ENCODE results near the gene ABLIM2.

The ABLIM2 gene

DNA sequence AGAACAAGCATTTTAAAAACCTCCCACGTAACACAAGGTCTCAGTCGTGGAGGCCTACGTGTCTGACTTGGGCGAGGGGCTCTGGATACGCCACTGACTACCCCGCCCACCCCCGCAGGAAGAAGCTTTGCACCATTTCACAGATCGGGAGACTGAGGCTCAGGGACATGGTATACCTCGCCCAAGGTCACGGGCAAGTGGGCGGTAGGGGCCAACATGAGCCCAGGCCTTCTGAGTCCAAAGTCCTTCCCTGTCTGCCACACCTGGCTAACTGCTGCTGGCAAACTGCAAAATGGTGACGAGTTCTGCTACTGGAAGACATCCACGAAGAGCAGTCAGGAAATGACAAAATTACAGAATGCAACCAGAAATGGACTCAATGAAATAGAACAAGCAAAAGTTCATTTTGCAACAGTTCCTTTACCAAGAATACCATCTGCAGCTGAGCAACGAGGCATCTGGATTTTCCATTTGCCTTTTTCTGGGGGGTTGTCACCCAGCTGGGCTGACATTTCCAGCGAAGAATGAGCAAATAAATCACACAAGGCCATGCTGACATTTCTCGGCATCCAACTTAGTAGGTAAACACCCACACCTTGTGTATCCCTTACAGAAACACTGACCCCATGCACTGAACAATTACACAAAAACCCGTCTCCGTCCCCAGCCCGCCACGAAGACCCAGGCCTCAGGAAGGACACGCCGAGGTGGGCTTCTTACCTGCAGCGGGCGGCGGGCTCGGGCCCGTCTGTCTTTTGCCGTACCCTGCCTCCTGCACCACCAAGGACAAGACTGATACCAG is 148.7 kb downstream of the ABLIM2 start:
- no peak overlapping the region for H3K4me3 ChIP-seq (replicated peaks; ENCODE audit: insufficient read depth, low read length)
- TF ChIP-seq POLR2AphosphoS5 (IDR thresholded peaks at IDR 0.05; ENCODE audit: low read depth) (no peak), GABPA (IDR thresholded peaks at IDR 0.05; ENCODE audit: low read depth) (no peak), SPI1 (IDR thresholded peaks at IDR 0.05; ENCODE audit: borderline replicate concordance, low read depth) (no peak)
- TF ChIP-seq, protein P1, sequence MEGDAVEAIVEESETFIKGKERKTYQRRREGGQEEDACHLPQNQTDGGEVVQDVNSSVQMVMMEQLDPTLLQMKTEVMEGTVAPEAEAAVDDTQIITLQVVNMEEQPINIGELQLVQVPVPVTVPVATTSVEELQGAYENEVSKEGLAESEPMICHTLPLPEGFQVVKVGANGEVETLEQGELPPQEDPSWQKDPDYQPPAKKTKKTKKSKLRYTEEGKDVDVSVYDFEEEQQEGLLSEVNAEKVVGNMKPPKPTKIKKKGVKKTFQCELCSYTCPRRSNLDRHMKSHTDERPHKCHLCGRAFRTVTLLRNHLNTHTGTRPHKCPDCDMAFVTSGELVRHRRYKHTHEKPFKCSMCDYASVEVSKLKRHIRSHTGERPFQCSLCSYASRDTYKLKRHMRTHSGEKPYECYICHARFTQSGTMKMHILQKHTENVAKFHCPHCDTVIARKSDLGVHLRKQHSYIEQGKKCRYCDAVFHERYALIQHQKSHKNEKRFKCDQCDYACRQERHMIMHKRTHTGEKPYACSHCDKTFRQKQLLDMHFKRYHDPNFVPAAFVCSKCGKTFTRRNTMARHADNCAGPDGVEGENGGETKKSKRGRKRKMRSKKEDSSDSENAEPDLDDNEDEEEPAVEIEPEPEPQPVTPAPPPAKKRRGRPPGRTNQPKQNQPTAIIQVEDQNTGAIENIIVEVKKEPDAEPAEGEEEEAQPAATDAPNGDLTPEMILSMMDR (IDR thresholded peaks at IDR 0.05; ENCODE audit: insufficient read depth, low read length), result no peak
- TF ChIP-seq, protein P2, sequence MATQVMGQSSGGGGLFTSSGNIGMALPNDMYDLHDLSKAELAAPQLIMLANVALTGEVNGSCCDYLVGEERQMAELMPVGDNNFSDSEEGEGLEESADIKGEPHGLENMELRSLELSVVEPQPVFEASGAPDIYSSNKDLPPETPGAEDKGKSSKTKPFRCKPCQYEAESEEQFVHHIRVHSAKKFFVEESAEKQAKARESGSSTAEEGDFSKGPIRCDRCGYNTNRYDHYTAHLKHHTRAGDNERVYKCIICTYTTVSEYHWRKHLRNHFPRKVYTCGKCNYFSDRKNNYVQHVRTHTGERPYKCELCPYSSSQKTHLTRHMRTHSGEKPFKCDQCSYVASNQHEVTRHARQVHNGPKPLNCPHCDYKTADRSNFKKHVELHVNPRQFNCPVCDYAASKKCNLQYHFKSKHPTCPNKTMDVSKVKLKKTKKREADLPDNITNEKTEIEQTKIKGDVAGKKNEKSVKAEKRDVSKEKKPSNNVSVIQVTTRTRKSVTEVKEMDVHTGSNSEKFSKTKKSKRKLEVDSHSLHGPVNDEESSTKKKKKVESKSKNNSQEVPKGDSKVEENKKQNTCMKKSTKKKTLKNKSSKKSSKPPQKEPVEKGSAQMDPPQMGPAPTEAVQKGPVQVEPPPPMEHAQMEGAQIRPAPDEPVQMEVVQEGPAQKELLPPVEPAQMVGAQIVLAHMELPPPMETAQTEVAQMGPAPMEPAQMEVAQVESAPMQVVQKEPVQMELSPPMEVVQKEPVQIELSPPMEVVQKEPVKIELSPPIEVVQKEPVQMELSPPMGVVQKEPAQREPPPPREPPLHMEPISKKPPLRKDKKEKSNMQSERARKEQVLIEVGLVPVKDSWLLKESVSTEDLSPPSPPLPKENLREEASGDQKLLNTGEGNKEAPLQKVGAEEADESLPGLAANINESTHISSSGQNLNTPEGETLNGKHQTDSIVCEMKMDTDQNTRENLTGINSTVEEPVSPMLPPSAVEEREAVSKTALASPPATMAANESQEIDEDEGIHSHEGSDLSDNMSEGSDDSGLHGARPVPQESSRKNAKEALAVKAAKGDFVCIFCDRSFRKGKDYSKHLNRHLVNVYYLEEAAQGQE (IDR thresholded peaks at IDR 0.05; ENCODE audit: insufficient replicate concordance, low read depth), result no peak
- H3K27ac ChIP-seq (replicated peaks), result no peak overlapping the region
- no peaks in the 10 kb centered on the region for H3K27me3 ChIP-seq (ENCODE audit: insufficient read depth, poor library complexity, severe bottlenecking)
- DNase-seq (ENCODE audit: low read depth in 1 of 2, low spot score in 1 of 2), result no peak

DNA sequence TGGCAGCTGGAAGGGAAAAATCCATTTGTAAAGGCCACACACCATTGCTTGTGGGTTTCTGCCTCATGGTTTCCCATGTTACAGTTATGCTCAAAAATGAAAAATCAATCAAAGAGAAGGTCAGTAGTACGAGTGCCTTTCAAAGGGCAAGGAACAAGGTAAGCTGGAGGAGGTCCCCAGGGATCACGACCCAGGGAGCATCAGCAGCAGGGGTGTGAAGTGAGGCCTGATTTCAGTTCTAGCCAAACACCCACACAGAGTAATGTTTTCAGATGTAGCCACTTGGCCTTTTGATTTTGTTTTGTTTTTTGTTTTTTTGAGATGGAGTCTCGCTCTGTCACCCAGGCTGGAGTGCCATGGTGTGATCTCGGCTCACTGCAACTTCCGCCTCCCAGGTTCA is 149.5 kb downstream of the ABLIM2 start:
- DNase-seq (ENCODE audit: low read depth in 1 of 2, low spot score in 1 of 2), result no peak
- no peak for TF ChIP-seq POLR2AphosphoS5 (IDR thresholded peaks at IDR 0.05; ENCODE audit: low read depth)
- Histone ChIP-seq H3K27ac (replicated peaks) (no peak overlapping the region), H3K27me3 (ENCODE audit: insufficient read depth, poor library complexity, severe bottlenecking) (no peaks in the 10 kb centered on the region), H3K4me3 (replicated peaks; ENCODE audit: insufficient read depth, low read length) (no peak overlapping the region)

DNA sequence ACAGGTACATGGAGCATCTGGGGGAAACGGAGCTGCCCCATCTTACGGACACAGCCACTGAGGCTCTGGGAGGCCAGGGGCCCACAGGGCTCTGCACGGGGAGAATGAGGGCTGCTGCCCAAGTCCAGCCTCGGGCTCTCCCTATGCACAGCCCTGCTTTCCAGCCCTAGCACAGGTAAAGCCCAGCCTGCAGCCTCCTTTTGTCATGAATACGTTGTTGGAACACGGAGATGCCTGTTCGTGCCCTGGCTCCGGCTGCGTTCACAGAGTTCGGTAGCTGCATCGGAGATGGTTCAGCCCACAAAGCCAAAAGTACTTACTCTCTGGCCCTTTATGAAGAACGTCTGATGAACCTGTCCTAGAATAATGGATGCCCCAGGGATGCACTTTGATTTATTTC is 150.2 kb downstream of the ABLIM2 start:
- DNase-seq (ENCODE audit: low read depth in 1 of 2, low spot score in 1 of 2), result no peak
- Histone ChIP-seq H3K27ac (replicated peaks) (no peak overlapping the region), H3K4me3 (replicated peaks; ENCODE audit: insufficient read depth, low read length) (no peak overlapping the region), H3K27me3 (ENCODE audit: insufficient read depth, poor library complexity, severe bottlenecking) (no peaks in the 10 kb centered on the region)
- TF ChIP-seq SPI1 (IDR thresholded peaks at IDR 0.05; ENCODE audit: borderline replicate concordance, low read depth), result no peak
- TF ChIP-seq, protein P1 (IDR thresholded peaks at IDR 0.05; ENCODE audit: insufficient read depth, low read length), result no peak
- no peak for TF ChIP-seq GABPA (IDR thresholded peaks at IDR 0.05; ENCODE audit: low read depth)
- TF ChIP-seq, protein P2 (IDR thresholded peaks at IDR 0.05; ENCODE audit: insufficient replicate concordance, low read depth), result no peak
- no peak for TF ChIP-seq POLR2AphosphoS5 (IDR thresholded peaks at IDR 0.05; ENCODE audit: low read depth)

DNA sequence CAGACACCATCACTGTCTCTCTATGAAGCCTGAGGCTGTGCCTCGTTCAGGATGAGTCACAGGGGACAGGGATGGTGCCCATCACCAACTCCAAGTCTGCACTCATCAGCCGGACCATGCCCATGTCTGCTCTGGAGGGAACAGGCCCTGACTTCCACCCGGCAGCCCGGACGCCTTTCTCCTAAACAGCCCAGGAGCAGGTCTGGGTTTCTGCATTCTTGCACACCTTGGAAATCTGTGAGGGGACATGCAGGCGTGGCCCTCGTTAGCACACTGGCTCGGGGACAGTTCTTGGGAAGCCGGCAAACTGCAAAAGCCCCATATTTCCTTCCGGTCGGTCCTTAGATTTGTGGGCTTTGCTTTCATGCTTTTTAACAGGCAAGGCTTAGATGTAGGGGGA is 151.0 kb downstream of the ABLIM2 start:
- Histone ChIP-seq H3K27ac (replicated peaks) (no peak overlapping the region), H3K4me3 (replicated peaks; ENCODE audit: insufficient read depth, low read length) (no peak overlapping the region), H3K27me3 (ENCODE audit: insufficient read depth, poor library complexity, severe bottlenecking) (no peaks in the 10 kb centered on the region)
- DNase-seq (ENCODE audit: low read depth in 1 of 2, low spot score in 1 of 2), result no peak
- TF ChIP-seq GABPA (IDR thresholded peaks at IDR 0.05; ENCODE audit: low read depth) (no peak), POLR2AphosphoS5 (IDR thresholded peaks at IDR 0.05; ENCODE audit: low read depth) (no peak), SPI1 (IDR thresholded peaks at IDR 0.05; ENCODE audit: borderline replicate concordance, low read depth) (no peak)
- TF ChIP-seq, protein P2 (IDR thresholded peaks at IDR 0.05; ENCODE audit: insufficient replicate concordance, low read depth), result no peak
- TF ChIP-seq, protein P1 (IDR thresholded peaks at IDR 0.05; ENCODE audit: insufficient read depth, low read length), result no peak
